Adipose tissue (tissue), 3 donors: ENCODE data around the gene CA11. TPM values are rescaled to one million over a fixed set of nuclear protein-coding genes. Genes with fewer than 3 reads are reported as not detected.

ENCODE experiments used
- H3K27ac ChIP-seq: one replicate; pipeline ENCODE4 v1.5.1; 2013; ENCODE audit warnings: low read depth, low read length
- WGBS, 3 donors: extraction: QIAGEN DNeasy Blood & Tissue Kit; methylation state at CpG; one replicate each; pipeline ENCODE4 v1.1.7; 2013; 5-methylcytosine and 5-hydroxymethylcytosine counted together
- polyA plus RNA-seq, 3 donors: library from polyadenylated mRNA; stranded (reverse); fragments of 200-250 nt; gene quantifications; one replicate each; pipeline ENCODE4 v1.2.3, GENCODE V29; 2013
- donor health status: healthy with polysubstance abuse.
- donor health status: Bipolar disorder and iron deficiency.
- donor health status: healthy.

CA11 gene
- polyA plus RNA-seq, 3 donors: 2.6 to 21.3 (median 2.7) TPM

GRCh38 chr19:48648134-48648533, 2.1 kb upstream of the CA11 start:
- WGBS, 3 donors: 75 to 80% (median 80%) methylated on average over 2 of the region's 2 CpGs
- H3K27ac ChIP-seq: no peak overlapping the region

GRCh38 chr19:48646722-48647216, 782 bp upstream of the CA11 start:
- WGBS, 3 donors: 11 to 32% (median 17%) methylated on average over 3 to 8 of the region's 10 CpGs

GRCh38 chr19:48645620-48646000, 377 bp downstream of the CA11 start:
- H3K27ac ChIP-seq: no peak overlapping the region
- WGBS, 3 donors: 0 to 1% (median 0%) methylated on average over 6 of the region's 6 CpGs

More at GRCh38 chr19:48646722-48647216, 782 bp upstream of the CA11 start:
- H3K27ac ChIP-seq: no peak overlapping the region

- WGBS, 3 donors: 2 to 4% (median 3%) methylated on average over 24 to 25 of the region's 25 CpGs
- no peak overlapping the region for H3K27ac ChIP-seq
Measured at GRCh38 chr19:48644839-48645619, 958 bp downstream of the CA11 start.

GRCh38 chr19:48644355-48644754, 1.6 kb downstream of the CA11 start:
- H3K27ac ChIP-seq: no peak overlapping the region
- whole genome bisulfite sequencing, 3 donors: 69 to 83% (median 76%) methylated on average over 4 of the region's 4 CpGs

- H3K27ac ChIP-seq: no peak overlapping the region
- WGBS, 3 donors: 87 to 93% (median 88%) methylated on average over 5 of the region's 5 CpGs
Measured at GRCh38 chr19:48642862-48643261, 3.1 kb downstream of the CA11 start.

- H3K27ac ChIP-seq: no peak overlapping the region
- 90 to 98% (median 96%) methylated on average over 1 to 2 of the region's 2 CpGs for WGBS, 3 donors
Measured at GRCh38 chr19:48641850-48642249, 4.1 kb downstream of the CA11 start.

- 61 to 74% (median 73%) methylated on average over 31 to 33 of the region's 33 CpGs for WGBS, 3 donors
- H3K27ac ChIP-seq: no peak overlapping the region
Measured at GRCh38 chr19:48639483-48640375, 6.3 kb downstream of the CA11 start.

- WGBS, 3 donors: 72 to 81% (median 78%) methylated on average over 16 of the region's 16 CpGs
- no peak overlapping the region for H3K27ac ChIP-seq
Measured at GRCh38 chr19:48638831-48639381, 7.1 kb downstream of the CA11 start.

GRCh38 chr19:48637948-48638830, 7.8 kb downstream of the CA11 start:
- peak overlapping the region; percentile 90 for H3K27ac ChIP-seq
- 5 to 7% (median 6%) methylated on average over 29 of the region's 29 CpGs for WGBS, 3 donors

- H3K27ac ChIP-seq: peak overlapping the region; percentile 90
- WGBS, 3 donors: 0 to 2% (median 0%) methylated on average over 38 of the region's 38 CpGs
Measured at GRCh38 chr19:48637449-48637947, 8.5 kb downstream of the CA11 start.

- H3K27ac ChIP-seq: peak within 1 kb of the TSS; percentile 90
- WGBS, 3 donors: 0 to 1% (median 1%) methylated on average over 39 to 40 of the region's 40 CpGs
Measured at GRCh38 chr19:48636859-48637448, 9.0 kb downstream of the CA11 start, which contains the start of gene DBP. Gene DBP, minus strand, starts transcription at chr19:48637379. Its CDS starts 385 bp downstream, at chr19:48636994.

- no peak overlapping the region for H3K27ac ChIP-seq
- WGBS, 3 donors: 1% methylated on average over 32 to 35 of the region's 35 CpGs
Measured at GRCh38 chr19:48635966-48636858, 9.8 kb downstream of the CA11 start.

GRCh38 chr19:48635263-48635965, 10.6 kb downstream of the CA11 start:
- H3K27ac ChIP-seq: no peak overlapping the region
- 1 to 2% (median 1%) methylated on average over 47 to 67 of the region's 67 CpGs for WGBS, 3 donors

GRCh38 chr19:48634424-48635262, 11.3 kb downstream of the CA11 start:
- H3K27ac ChIP-seq: peak overlapping the region; percentile 66
- 3 to 7% (median 5%) methylated on average over 25 to 37 of the region's 37 CpGs for WGBS, 3 donors
